Measurements from ENCODE around the gene PALLD.
A peak's percentile ranks its signal among the peaks of the same experiment; 100 is the strongest.
"Not testable (repeated sequence)": the region's sequence is repeated elsewhere in the genome, so short reads cannot be mapped to it uniquely, and the experiment has no call there.

The PALLD gene

GRCh38 chr4:168713253-168713652 lies 216.4 kb downstream of the PALLD start:
- DNase-seq = no peak

- DNase-seq = no peak
Measured at GRCh38 chr4:168715896-168716295, 219.0 kb downstream of the PALLD start.

- no peak for DNase-seq
Measured at GRCh38 chr4:168716406-168717129, 219.7 kb downstream of the PALLD start.

- no peak for DNase-seq
Measured at GRCh38 chr4:168717847-168718246, 221.0 kb downstream of the PALLD start.

- DNase-seq = no peak
Measured at GRCh38 chr4:168719725-168720124, 222.9 kb downstream of the PALLD start.

GRCh38 chr4:168720396-168720900 lies 223.6 kb downstream of the PALLD start:
- DNase-seq = no peak

GRCh38 chr4:168722391-168722790 lies 225.5 kb downstream of the PALLD start:
- DNase-seq = no peak

GRCh38 chr4:168723020-168723419 lies 226.2 kb downstream of the PALLD start:
- peak; percentile 39 for DNase-seq

- no peak for DNase-seq
Measured at GRCh38 chr4:168723569-168723968, 226.7 kb downstream of the PALLD start.

GRCh38 chr4:168724243-168724642 lies 227.4 kb downstream of the PALLD start:
- no peak for DNase-seq

GRCh38 chr4:168724686-168725411 lies 228.0 kb downstream of the PALLD start:
- no peak for DNase-seq

- DNase-seq = no peak
Measured at GRCh38 chr4:168725930-168726329, 229.1 kb downstream of the PALLD start.

- DNase-seq = not testable (repeated sequence)
Measured at GRCh38 chr4:168727181-168727580, 230.3 kb downstream of the PALLD start.

- no peak for DNase-seq
Measured at GRCh38 chr4:168731006-168731636, 234.3 kb downstream of the PALLD start.

GRCh38 chr4:168731706-168732414 lies 235.0 kb downstream of the PALLD start:
- no peak for DNase-seq

GRCh38 chr4:168732714-168733113 lies 235.9 kb downstream of the PALLD start:
- DNase-seq = no peak

- no peak for DNase-seq
Measured at GRCh38 chr4:168734703-168735678, 238.1 kb downstream of the PALLD start.

GRCh38 chr4:168735735-168736134 lies 238.9 kb downstream of the PALLD start:
- no peak for DNase-seq

GRCh38 chr4:168736860-168737805 lies 240.3 kb downstream of the PALLD start:
- no peak for DNase-seq

GRCh38 chr4:168737806-168738172 lies 240.9 kb downstream of the PALLD start:
- DNase-seq = no peak

GRCh38 chr4:168739886-168740285 lies 243.0 kb downstream of the PALLD start:
- DNase-seq = no peak
